Thymus (tissue), 11 donors: Measurements from ENCODE around the gene NT5C1A. TPM values are rescaled to one million over a fixed set of nuclear protein-coding genes. Genes with fewer than 3 reads are reported as not detected.

Source experiments
- DNase-seq, 9 donors: peaks; one replicate each; pipeline ENCODE4 v3.0.0-alpha.2; 2013; ENCODE audit warnings: low spot score in 9 of 9, low read depth in 6 of 9, missing footprints in 1 of 9
- H3K27ac ChIP-seq, 2 donors: one replicate each; pipeline ENCODE4 v1.5.1; 2013; ENCODE audit warnings: control low read depth in 1 of 2, low read depth in 1 of 2, low read length in 1 of 2, mild to moderate bottlenecking in 1 of 2, moderate library complexity in 1 of 2
- H3K27me3 ChIP-seq, 2 donors: one replicate each; pipeline ENCODE4 v1.5.1; 2013; ENCODE audit warnings: low read length in 1 of 2; ENCODE audit not compliant: control insufficient read depth in 2 of 2, insufficient read depth in 1 of 2
- H3K36me3 ChIP-seq, 2 donors: one replicate each; pipeline ENCODE4 v1.5.1; 2013; ENCODE audit warnings: low read length in 1 of 2, mild to moderate bottlenecking in 1 of 2, moderate library complexity in 1 of 2; ENCODE audit not compliant: control insufficient read depth in 2 of 2, insufficient read depth in 2 of 2
- H3K4me1 ChIP-seq, 2 donors: one replicate each; pipeline ENCODE4 v1.5.1; 2013; ENCODE audit warnings: low read length in 2 of 2; ENCODE audit not compliant: control insufficient read depth in 2 of 2, insufficient read depth in 2 of 2
- H3K4me3 ChIP-seq, 2 donors: one replicate each; pipeline ENCODE4 v1.5.1; 2013; ENCODE audit warnings: low read length in 2 of 2, control low read depth in 1 of 2, mild to moderate bottlenecking in 1 of 2
- H3K9me3 ChIP-seq, 2 donors: one replicate each; pipeline ENCODE4 v1.5.1; 2013; ENCODE audit warnings: low read length in 1 of 2, mild to moderate bottlenecking in 1 of 2; ENCODE audit not compliant: control insufficient read depth in 2 of 2, insufficient read depth in 1 of 2
- WGBS: extraction: QIAGEN DNeasy Blood & Tissue Kit; methylation state at CpG from one replicate; pipeline ENCODE4 v1.1.7; 2013; 5-methylcytosine and 5-hydroxymethylcytosine counted together
- polyA plus RNA-seq: library from polyadenylated mRNA; stranded (reverse); fragments of 200-250 nt; gene quantifications from one replicate; pipeline ENCODE4 v1.2.3, GENCODE V29; 2013
- total RNA-seq: library from RNA; stranded (reverse); fragments of 120-200 nt; gene quantifications from one replicate; pipeline ENCODE4 v1.2.4, GENCODE V29; 2013
- donor health status: healthy.

The NT5C1A gene
- total and polyA plus RNA-seq, 2 donors, result 0.09 TPM; not detected in 1

DNA sequence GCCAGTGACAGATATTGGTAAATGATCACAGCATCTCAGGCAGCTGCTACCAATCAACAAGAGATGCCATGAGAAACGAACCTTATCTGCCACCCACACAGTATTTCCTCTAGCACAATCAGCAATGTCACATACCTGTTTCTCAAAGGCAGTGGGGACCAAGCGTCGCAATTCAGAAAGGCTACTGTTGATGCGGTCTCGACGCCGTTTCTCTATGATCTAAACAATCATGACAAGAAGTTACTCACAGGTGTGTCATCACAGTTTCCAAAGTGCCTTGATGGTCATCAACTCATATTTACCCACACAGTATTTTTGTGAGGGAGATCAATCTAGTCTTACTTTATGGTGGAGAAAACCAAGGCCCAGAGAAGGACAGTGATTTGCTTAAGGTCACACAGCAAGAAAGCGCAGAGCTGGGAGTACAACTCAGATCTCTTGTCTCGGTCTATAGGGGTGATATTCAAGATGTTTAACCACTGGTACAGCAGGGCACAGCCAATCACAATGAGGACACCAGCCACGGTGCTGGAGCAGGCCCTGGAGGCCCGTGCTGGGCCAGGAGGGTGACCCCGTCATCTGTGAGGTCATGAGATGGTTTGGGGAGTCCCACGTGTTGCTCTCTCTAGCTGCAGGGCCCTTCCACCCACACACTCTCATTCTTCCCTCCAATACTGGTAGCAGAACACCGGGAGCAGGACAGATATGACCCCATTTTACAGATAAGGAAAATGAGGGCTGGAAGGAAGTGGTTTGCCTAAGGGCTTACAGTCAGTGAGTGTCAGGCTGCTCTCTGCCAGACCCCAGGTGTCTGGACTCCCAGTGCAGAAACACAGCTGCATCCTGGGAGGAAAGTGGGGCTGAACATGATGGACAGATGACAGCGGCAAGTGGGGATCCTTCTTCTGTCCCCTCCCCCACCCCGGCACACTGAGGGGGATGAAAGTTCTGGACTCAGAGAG is 40.3 kb downstream of the NT5C1A start:
- no peak overlapping the region for H3K27ac ChIP-seq
- no peaks in the 10 kb centered on the region for H3K36me3 ChIP-seq
- no peak for DNase-seq
- H3K27me3 ChIP-seq, result peaks cover 5 to 73% of the 10 kb centered on the region in 2 donors
- H3K4me3 ChIP-seq, result no peak overlapping the region
- WGBS, result 89% methylated on average over 16 of the region's 16 CpGs
- H3K9me3 ChIP-seq, result no peaks in the 10 kb centered on the region
- H3K4me1 ChIP-seq, result peaks cover 0 to 3% of the 10 kb centered on the region in 2 donors

DNA sequence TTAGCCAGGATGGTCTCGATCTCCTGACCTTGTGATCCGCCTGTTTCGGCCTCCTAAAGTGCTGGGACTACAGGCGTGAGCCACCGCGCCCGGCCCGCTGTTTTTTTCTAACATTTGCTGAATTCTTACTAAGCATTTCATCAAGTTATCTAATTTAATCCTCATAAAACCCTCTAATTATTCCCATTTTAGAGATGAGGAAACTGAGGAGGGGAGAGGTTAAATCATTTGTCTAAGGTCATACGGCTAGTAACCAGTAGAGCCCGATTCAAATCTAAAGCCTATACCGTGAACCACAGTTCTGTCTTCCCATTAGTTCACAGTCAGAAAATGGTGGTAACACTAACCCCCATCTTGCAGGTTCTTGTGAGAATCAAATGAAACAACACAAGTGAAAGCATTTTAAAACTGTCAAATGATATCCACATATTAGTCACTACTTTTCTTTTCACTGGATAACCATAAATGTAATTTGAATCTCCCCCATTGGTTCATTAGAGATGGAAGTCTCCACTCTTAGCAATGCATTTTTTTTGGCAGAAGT is 43.0 kb downstream of the NT5C1A start:
- DNase-seq, result no peak
- Histone ChIP-seq H3K4me1 (peaks cover 0 to 3% of the 10 kb centered on the region in 2 donors), H3K27me3 (peaks cover 5 to 64% of the 10 kb centered on the region in 2 donors), H3K9me3 (no peaks in the 10 kb centered on the region), H3K4me3 (no peak overlapping the region), H3K36me3 (no peaks in the 10 kb centered on the region), H3K27ac (no peak overlapping the region)
- WGBS, result 97% methylated on average over 11 of the region's 11 CpGs

DNA sequence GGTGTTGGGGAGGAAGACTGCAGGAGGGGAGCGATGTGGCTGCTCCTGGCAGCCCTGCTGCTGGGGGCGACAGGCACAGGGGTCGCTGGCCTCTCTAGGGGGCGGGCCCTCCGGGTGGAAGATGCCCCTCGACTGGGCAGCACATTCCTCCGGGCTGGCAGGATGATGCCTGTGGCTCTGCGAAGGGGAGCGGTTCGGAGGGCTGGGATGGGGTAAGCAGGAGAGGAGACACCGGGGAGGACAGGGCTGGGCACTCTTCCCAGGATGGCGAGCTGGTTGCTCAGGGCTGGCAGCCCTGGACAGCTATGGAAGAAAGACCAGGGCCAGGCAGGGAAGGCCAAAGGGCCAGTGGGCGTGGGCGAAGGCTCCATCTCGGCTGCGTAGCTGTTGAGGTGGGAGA is 45.3 kb downstream of the NT5C1A start:
- no peak for DNase-seq

DNA sequence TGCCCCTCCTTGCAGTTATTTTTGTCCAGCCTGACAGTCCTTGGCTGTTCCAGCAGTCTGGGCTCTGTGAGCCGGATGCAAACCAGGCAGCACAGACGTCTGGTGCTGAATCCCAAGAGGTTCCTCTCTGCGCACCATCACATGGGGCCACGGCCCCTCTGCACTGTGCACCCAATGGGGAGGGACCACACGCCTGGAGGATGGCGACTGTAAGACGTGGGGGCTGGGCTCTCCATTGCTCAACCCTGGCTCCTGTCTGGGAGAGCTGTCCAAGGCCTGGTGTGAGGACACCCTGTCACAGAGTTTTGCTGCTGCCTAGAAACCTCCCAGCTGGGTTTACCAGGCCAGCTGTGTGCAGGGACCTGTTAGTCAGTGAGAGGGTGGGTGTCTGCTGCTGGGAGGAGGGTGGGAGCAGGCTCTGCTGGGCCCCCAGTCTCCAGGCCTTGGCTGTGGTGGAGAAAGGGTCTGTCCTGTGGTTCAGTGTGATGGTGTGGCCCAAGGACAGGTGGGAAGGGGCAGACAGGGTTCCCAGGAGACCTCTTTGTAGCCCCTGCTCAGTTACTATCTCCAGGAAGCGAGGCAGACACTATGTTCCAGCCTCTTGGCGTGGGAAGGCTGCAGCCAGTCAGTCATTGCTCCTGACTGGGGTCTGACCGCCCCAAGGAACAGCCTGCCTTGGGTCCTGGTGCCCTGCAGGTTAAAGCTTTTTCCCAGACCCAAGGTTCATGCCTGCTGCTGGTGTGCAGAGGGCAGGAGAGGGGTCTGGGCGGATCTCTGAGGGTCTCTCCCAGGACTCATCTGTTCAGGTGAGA is 46.2 kb downstream of the NT5C1A start:
- Histone ChIP-seq H3K27me3 (peaks cover 0 to 36% of the 10 kb centered on the region in 2 donors), H3K4me3 (no peak overlapping the region), H3K36me3 (no peaks in the 10 kb centered on the region), H3K9me3 (no peaks in the 10 kb centered on the region), H3K4me1 (no peaks in the 10 kb centered on the region), H3K27ac (no peak overlapping the region)
- whole genome bisulfite sequencing, result 91% methylated on average over 11 of the region's 11 CpGs
- DNase-seq, result no peak

More for the DNA sequence above, 45.3 kb downstream of the NT5C1A start:
- Histone ChIP-seq H3K4me3 (no peak overlapping the region), H3K9me3 (no peaks in the 10 kb centered on the region), H3K27ac (no peak overlapping the region), H3K4me1 (no peaks in the 10 kb centered on the region), H3K36me3 (no peaks in the 10 kb centered on the region), H3K27me3 (peaks cover 0 to 46% of the 10 kb centered on the region in 2 donors)
- 97% methylated on average over 16 of the region's 16 CpGs for WGBS

DNA sequence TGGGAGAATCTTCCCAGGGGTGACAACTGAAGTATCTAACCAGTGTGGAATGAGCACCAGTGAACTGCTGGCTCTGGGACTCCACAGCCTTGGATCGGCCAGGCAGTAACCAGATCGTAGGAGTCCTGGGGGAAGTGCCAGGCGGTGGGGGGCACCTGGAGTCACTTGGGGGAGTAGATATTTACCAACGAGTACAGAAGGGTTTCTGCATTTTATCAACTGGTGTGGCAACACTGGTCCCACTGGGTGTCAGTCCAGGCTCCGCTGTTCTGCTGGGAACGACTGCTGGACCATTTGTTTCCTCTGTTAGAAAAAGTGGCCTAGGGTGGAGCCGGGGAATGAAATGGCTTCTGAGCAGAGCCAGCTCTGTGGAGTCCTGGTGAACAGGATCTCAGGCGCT is 46.9 kb downstream of the NT5C1A start:
- peaks cover 0 to 29% of the 10 kb centered on the region in 2 donors for H3K27me3 ChIP-seq
- H3K9me3 ChIP-seq, result no peaks in the 10 kb centered on the region
- H3K36me3 ChIP-seq, result no peaks in the 10 kb centered on the region
- H3K4me3 ChIP-seq, result no peak overlapping the region
- WGBS, result 89% methylated on average over 8 of the region's 8 CpGs
- H3K27ac ChIP-seq, result no peak overlapping the region
- no peaks in the 10 kb centered on the region for H3K4me1 ChIP-seq
- no peak for DNase-seq

DNA sequence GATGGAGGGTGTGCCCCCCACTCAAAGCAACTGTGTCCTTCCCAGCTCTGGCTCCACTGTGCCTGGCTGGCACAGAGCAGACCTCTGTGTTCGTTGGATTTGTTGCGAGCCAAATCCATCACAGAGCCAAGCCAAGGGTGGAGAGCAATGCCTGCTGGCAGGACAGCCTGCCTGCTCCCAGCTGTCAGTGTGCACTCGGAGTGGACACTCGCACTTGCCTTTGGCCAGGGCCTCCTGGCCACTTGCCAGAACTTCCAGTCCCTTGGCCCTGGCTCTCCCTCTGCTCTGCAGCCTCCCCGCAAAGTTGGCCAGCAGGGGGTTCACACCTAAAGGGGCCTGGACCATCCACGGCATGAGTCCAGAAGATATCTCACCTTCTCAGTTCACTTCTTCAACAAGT is 48.9 kb downstream of the NT5C1A start:
- no peaks in the 10 kb centered on the region for H3K36me3 ChIP-seq
- H3K27me3 ChIP-seq, result peaks cover 0 to 26% of the 10 kb centered on the region in 2 donors
- H3K4me1 ChIP-seq, result no peaks in the 10 kb centered on the region
- H3K4me3 ChIP-seq, result no peak overlapping the region
- H3K27ac ChIP-seq, result no peak overlapping the region
- WGBS, result 95% methylated on average over 6 of the region's 6 CpGs
- no peaks in the 10 kb centered on the region for H3K9me3 ChIP-seq
- DNase-seq, result no peak

DNA sequence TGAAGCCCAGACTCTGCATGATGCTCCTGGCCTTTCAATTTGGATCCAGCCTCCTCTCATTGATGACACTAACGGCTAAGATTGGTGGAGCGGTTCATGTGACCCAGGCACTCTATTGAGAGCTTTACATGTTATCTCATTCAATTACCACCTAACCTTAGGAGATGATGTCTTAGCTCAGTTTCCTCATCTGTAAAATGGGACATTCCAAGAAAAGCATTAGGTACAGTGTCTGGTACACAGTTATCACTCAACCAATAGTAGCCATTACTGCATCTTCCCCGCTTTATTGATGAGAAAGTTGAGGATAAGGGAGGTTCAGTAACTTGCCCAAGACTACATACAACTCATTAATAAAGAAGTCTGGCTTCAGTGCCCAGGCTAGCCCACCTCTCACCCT is 49.5 kb downstream of the NT5C1A start:
- WGBS, result 98% methylated on average over 3 of the region's 3 CpGs
- Histone ChIP-seq H3K9me3 (no peaks in the 10 kb centered on the region), H3K27me3 (peaks cover 0 to 24% of the 10 kb centered on the region in 2 donors), H3K4me1 (no peaks in the 10 kb centered on the region), H3K4me3 (no peak overlapping the region), H3K36me3 (no peaks in the 10 kb centered on the region), H3K27ac (no peak overlapping the region)
- DNase-seq, result no peak

DNA sequence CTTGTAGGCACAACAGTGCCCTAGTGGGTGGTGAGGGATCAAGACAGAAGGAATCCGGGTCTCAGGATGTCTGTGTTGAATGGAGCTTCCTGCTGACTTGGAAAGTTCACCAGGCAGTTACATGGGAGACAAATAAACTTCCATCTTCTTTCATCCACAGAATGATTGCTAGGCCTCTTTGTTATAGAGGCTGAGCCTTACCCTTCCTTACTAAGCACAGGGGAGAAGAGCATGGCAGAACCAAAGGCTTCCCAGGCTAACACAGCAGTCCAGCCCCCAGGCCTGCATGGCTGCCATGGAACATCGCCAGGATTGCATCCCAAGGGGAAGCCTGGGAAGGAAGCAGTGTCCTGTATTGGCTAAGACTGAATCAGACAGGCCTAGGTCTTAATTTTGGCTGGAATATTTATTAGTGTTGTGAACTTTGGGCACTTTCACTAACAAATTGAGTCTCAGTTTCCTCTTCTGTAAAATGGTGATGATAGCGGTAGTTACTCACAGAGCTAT is 51.2 kb downstream of the NT5C1A start:
- DNase-seq, result no peak
- Histone ChIP-seq H3K4me1 (no peaks in the 10 kb centered on the region), H3K9me3 (no peaks in the 10 kb centered on the region), H3K36me3 (no peaks in the 10 kb centered on the region), H3K27ac (no peak overlapping the region), H3K27me3 (peaks cover 0 to 19% of the 10 kb centered on the region in 2 donors), H3K4me3 (no peak overlapping the region)
- 98% methylated on average over 3 of the region's 3 CpGs for WGBS
